ENCODE data around the gene ADGRG1. TPM values are rescaled to one million over a fixed set of nuclear protein-coding genes. Genes with fewer than 3 reads are reported as not detected.

The ADGRG1 gene
- total RNA-seq, 1 donor from 2014 or later, result 13.9 TPM

- Mint-ChIP-seq H3K27ac (ENCODE audit: unreplicated experiment) (no peak overlapping the region), H3K4me1 (ENCODE audit: low read depth, unreplicated experiment) (no peaks in the 10 kb centered on the region), H3K4me3 (ENCODE audit: unreplicated experiment) (no peak overlapping the region), H3K36me3 (ENCODE audit: low read depth, unreplicated experiment) (no peaks in the 10 kb centered on the region), H3K27me3 (ENCODE audit: low read depth, unreplicated experiment) (peaks cover 45% of the 10 kb centered on the region), H3K9me3 (ENCODE audit: unreplicated experiment) (peaks cover 9% of the 10 kb centered on the region)
- no peak for DNase-seq (ENCODE audit: low read depth)
- H3K9ac ChIP-seq (ENCODE audit: low read length), result no peak overlapping the region
- H3K4me2 ChIP-seq (ENCODE audit: low read length), result no peak overlapping the region
- H2AFZ ChIP-seq (ENCODE audit: low read depth, low read length), result no peak overlapping the region
- H3K79me2 ChIP-seq (ENCODE audit: insufficient read depth, low read length), result no peaks in the 10 kb centered on the region
- H3K27me3 ChIP-seq (ENCODE audit: insufficient read depth, low read length), result peaks cover 9% of the 10 kb centered on the region
- no peak for FAIRE-seq
- TF ChIP-seq CTCF (IDR thresholded peaks at IDR 0.05; ENCODE audit: insufficient read depth, low read depth, low read length), result no peak
- no peak for TF ChIP-seq EZH2 (IDR thresholded peaks at IDR 0.05; ENCODE audit: insufficient read depth, low read length)
- H3K4me1 ChIP-seq (ENCODE audit: insufficient read depth, low read length), result no peaks in the 10 kb centered on the region
- no peaks in the 10 kb centered on the region for H3K36me3 ChIP-seq (ENCODE audit: insufficient read depth, low read length)
- no peaks in the 10 kb centered on the region for H4K20me1 ChIP-seq (ENCODE audit: insufficient read depth, low read length)
- H3K27ac ChIP-seq (ENCODE audit: low read depth, low read length), result no peak overlapping the region
- no peaks in the 10 kb centered on the region for H3K9me3 ChIP-seq (ENCODE audit: insufficient read depth, low read depth, low read length)
- no peak overlapping the region for H3K4me3 ChIP-seq (ENCODE audit: insufficient read depth, low read depth, low read length)
Measured at GRCh38 chr16:57685633-57686032, 57.2 kb downstream of the ADGRG1 start.

DNA sequence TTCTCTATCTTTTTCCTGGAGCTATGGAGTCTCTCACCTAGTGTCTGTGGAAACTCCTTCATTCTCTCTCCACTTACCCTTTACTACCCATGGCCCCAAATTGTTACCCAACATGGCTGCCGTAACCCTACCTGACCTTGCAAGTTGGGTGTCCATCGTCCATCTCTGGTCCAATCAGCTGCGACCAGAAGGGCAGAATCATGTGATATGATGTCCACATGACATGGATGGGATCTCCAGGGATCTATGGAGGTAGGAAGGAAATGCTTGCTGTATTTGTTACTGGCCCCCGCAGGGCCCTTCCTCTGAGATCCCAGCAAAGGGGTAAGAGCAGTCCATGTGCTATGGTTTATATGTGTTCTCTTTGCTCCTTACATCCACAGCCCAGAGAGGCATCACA lies 58.1 kb downstream of the ADGRG1 start:
- Histone ChIP-seq H2AFZ (ENCODE audit: low read depth, low read length) (no peak overlapping the region), H4K20me1 (ENCODE audit: insufficient read depth, low read length) (no peaks in the 10 kb centered on the region), H3K4me1 (ENCODE audit: insufficient read depth, low read length) (no peaks in the 10 kb centered on the region), H3K36me3 (ENCODE audit: insufficient read depth, low read length) (no peaks in the 10 kb centered on the region), H3K4me2 (ENCODE audit: low read length) (no peak overlapping the region), H3K9me3 (ENCODE audit: insufficient read depth, low read depth, low read length) (no peaks in the 10 kb centered on the region), H3K4me3 (ENCODE audit: insufficient read depth, low read depth, low read length) (no peak overlapping the region), H3K79me2 (ENCODE audit: insufficient read depth, low read length) (no peaks in the 10 kb centered on the region), H3K27ac (ENCODE audit: low read depth, low read length) (no peak overlapping the region), H3K9ac (ENCODE audit: low read length) (no peak overlapping the region), H3K27me3 (ENCODE audit: insufficient read depth, low read length) (peaks cover 9% of the 10 kb centered on the region)
- H3K27me3 Mint-ChIP-seq (ENCODE audit: low read depth, unreplicated experiment), result peaks cover 44% of the 10 kb centered on the region
- TF ChIP-seq CTCF (IDR thresholded peaks at IDR 0.05; ENCODE audit: insufficient read depth, low read depth, low read length), result no peak
- no peaks in the 10 kb centered on the region for H3K36me3 Mint-ChIP-seq (ENCODE audit: low read depth, unreplicated experiment)
- peaks cover 9% of the 10 kb centered on the region for H3K9me3 Mint-ChIP-seq (ENCODE audit: unreplicated experiment)
- no peak overlapping the region for H3K4me3 Mint-ChIP-seq (ENCODE audit: unreplicated experiment)
- no peaks in the 10 kb centered on the region for H3K4me1 Mint-ChIP-seq (ENCODE audit: low read depth, unreplicated experiment)
- FAIRE-seq (no peak), DNase-seq (ENCODE audit: low read depth) (no peak)
- no peak overlapping the region for H3K27ac Mint-ChIP-seq (ENCODE audit: unreplicated experiment)

DNA sequence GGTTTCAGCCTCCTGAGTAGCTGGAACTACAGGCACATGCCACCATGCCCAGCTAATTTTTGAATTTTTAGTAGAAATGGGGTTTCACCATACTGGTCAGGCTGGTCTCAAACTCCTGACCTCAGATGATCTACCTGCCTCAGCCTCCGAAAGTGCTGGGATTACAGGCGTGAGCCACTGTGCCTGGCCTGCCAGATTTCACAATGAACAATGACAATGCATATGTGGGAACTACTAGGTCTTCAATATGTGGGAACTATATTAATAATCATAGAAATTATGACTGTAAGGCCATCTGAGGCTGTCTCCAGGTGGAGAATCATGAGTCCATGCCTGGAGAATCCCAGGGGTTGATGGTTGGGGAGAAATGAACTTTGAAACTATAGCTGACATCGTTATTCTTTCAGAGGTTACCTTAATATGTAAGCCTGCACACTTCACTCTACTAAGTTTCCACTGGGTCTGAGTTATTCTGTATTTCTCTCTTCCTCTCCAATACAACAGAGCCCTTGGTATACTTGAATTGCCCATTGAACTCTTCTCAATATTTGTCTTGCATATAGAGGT lies 59.0 kb downstream of the ADGRG1 start:
- Mint-ChIP-seq H3K36me3 (ENCODE audit: low read depth, unreplicated experiment) (no peaks in the 10 kb centered on the region), H3K27me3 (ENCODE audit: low read depth, unreplicated experiment) (peaks cover 49% of the 10 kb centered on the region), H3K9me3 (ENCODE audit: unreplicated experiment) (peaks cover 9% of the 10 kb centered on the region), H3K4me1 (ENCODE audit: low read depth, unreplicated experiment) (no peaks in the 10 kb centered on the region), H3K4me3 (ENCODE audit: unreplicated experiment) (no peak overlapping the region), H3K27ac (ENCODE audit: unreplicated experiment) (no peak overlapping the region)
- Histone ChIP-seq H4K20me1 (ENCODE audit: insufficient read depth, low read length) (no peaks in the 10 kb centered on the region), H3K79me2 (ENCODE audit: insufficient read depth, low read length) (no peaks in the 10 kb centered on the region), H3K4me1 (ENCODE audit: insufficient read depth, low read length) (no peaks in the 10 kb centered on the region), H3K4me3 (ENCODE audit: insufficient read depth, low read depth, low read length) (no peak overlapping the region), H3K27ac (ENCODE audit: low read depth, low read length) (no peak overlapping the region), H3K27me3 (ENCODE audit: insufficient read depth, low read length) (peaks cover 9% of the 10 kb centered on the region), H3K4me2 (ENCODE audit: low read length) (no peak overlapping the region), H2AFZ (ENCODE audit: low read depth, low read length) (no peak overlapping the region), H3K9ac (ENCODE audit: low read length) (no peak overlapping the region), H3K9me3 (ENCODE audit: insufficient read depth, low read depth, low read length) (no peaks in the 10 kb centered on the region), H3K36me3 (ENCODE audit: insufficient read depth, low read length) (no peaks in the 10 kb centered on the region)
- DNase-seq (ENCODE audit: low read depth), result no peak
- TF ChIP-seq EZH2 (IDR thresholded peaks at IDR 0.05; ENCODE audit: insufficient read depth, low read length) (no peak), CTCF (IDR thresholded peaks at IDR 0.05; ENCODE audit: insufficient read depth, low read depth, low read length) (no peak)
- FAIRE-seq, result no peak
